Stomach (tissue), 4 donors: Measurements from ENCODE around the gene NME8.

Experiments used
- EP300 ChIP-seq: sonication (generic); formaldehyde crosslinking; IDR thresholded peaks from one replicate; pipeline ENCODE4 v1.6.1; 2017; ENCODE audit warnings: antibody characterized with exemption
- POLR2AphosphoS5 ChIP-seq, 3 donors: sonication (generic); formaldehyde crosslinking; IDR thresholded peaks; one replicate each; pipeline ENCODE4 v1.6.1; 2016; ENCODE audit warnings: antibody characterized with exemption in 3 of 3

GRCh38 chr7:37947138-37947940 is 98.9 kb downstream of the NME8 start:
- TF ChIP-seq EP300 (no peak), POLR2AphosphoS5 (IDR thresholded peaks at IDR 0.05) (no peak)
